ENCODE measurements around the gene MYL6B. TPM values are rescaled to one million over a fixed set of nuclear protein-coding genes. Genes with fewer than 3 reads are reported as not detected.

MYL6B gene
- total RNA-seq, 2 experiments from 2014 or later = 6.2 to 6.4 TPM

DNA sequence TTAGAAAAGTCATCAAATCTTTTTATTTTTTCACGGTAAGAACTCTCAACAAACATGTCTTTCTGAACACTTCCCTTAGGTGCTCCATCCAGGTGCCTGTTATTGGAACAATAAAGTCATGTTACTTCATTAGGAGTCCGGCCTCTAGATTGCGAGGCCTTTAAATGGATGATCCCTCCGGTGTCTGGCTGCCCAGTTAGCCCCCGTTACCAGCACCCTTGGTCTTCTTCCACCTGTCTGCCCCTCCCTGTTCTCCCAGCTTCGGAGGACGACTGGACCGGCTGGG is 48.6 kb upstream of the MYL6B start:
- Mint-ChIP-seq H3K27me3 (no peaks in the 10 kb centered on the region), H3K4me3 (peak overlapping the region; percentile 93), H3K27ac (peak overlapping the region; percentile 100), H3K36me3 (ENCODE audit: low read depth) (peaks cover 45% of the 10 kb centered on the region), H3K4me1 (ENCODE audit: low read depth) (peaks cover 67% of the 10 kb centered on the region), H3K9me3 (no peaks in the 10 kb centered on the region)
- Histone ChIP-seq H3K27ac (ENCODE audit: low read depth in 1 of 2, low read length in 2 of 2) (peak overlapping the region; percentile 63 to 95), H3K9me3 (ENCODE audit: control insufficient read depth in 1 of 2, insufficient read depth in 1 of 2, low read length in 2 of 2) (no peaks in the 10 kb centered on the region), H3K36me3 (ENCODE audit: insufficient read depth, low read length) (peaks cover 25% of the 10 kb centered on the region), H3K27me3 (ENCODE audit: control insufficient read depth in 1 of 2, insufficient read depth in 2 of 2, low read length in 2 of 2) (no peaks in the 10 kb centered on the region), H3K4me3 (ENCODE audit: low read length) (peak overlapping the region; percentile 90), H3K4me1 (ENCODE audit: insufficient read depth, low read length) (peaks cover 48% of the 10 kb centered on the region)
- CTCF ChIA-PET = interaction anchor here (0.8 to 4.9 kb wide), 13 partner anchors 12 to 365 kb away, joined by 3 to 32 read pairs (median 4); partner anchors contain the start of genes ERBB3, MYL6B, SMARCC2 and ZC3H10
- TF ChIP-seq, protein P1, sequence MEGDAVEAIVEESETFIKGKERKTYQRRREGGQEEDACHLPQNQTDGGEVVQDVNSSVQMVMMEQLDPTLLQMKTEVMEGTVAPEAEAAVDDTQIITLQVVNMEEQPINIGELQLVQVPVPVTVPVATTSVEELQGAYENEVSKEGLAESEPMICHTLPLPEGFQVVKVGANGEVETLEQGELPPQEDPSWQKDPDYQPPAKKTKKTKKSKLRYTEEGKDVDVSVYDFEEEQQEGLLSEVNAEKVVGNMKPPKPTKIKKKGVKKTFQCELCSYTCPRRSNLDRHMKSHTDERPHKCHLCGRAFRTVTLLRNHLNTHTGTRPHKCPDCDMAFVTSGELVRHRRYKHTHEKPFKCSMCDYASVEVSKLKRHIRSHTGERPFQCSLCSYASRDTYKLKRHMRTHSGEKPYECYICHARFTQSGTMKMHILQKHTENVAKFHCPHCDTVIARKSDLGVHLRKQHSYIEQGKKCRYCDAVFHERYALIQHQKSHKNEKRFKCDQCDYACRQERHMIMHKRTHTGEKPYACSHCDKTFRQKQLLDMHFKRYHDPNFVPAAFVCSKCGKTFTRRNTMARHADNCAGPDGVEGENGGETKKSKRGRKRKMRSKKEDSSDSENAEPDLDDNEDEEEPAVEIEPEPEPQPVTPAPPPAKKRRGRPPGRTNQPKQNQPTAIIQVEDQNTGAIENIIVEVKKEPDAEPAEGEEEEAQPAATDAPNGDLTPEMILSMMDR (IDR thresholded peaks at IDR 0.05) = no peak
- intact Hi-C loops (cut with DNase I, micrococcal nuclease) = loop anchor here (1.0 to 10.0 kb wide), 8 partner anchors 13 to 369 kb away; partner anchors contain the start of genes DNAJC14 (in 2 of the 2) and RPL41 (in 2 of the 2)
- DNase-seq (no peak), ATAC-seq (ENCODE audit: poor library complexity) (peak; percentile 4)
- POLR2A ChIA-PET = interaction anchor here (0.8 to 6.3 kb wide), 48 partner anchors 9 to 584 kb away, joined by 3 to 233 read pairs (median 5); partner anchors contain the start of genes ANKRD52, BAZ2A, CNPY2 and CS

DNA sequence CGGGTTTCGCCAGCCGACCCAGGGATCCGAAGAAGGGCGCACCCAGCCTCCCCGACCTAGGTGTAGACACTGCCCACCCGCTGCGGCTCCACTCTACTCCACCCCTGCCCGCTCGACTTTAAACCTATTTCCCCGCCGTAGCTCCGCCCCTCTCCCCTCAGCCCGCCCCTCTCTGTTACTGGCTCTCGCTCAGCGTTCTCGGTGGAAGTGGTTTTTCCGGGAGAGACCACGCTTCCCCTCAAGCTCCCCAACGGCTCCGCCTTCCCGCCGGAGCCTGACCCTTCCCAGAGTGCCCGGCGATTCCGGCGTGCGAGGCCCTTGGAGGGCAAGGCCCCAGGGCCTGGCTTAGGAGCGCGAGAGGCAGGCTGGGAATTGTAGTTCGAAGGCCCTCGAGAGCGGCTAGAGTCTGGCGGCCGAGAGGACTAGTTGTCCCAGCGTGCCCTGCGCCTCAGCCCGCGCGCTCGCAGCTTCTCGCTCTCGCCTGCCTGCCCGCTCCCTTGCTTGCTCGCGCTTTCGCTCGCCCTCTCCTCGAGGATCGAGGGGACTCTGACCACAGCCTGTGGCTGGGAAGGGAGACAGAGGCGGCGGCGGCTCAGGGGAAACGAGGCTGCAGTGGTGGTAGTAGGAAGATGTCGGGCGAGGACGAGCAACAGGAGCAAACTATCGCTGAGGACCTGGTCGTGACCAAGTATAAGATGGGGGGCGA is 48.1 kb upstream of the MYL6B start, which contains the start of gene PA2G4:
TSS of gene PA2G4 (plus strand) at position 451 of the 706 bp plus-strand sequence. CDS start at position 630, 179 bp downstream.
- peak within 1 kb of the TSS; percentile 100 for H3K27ac Mint-ChIP-seq
- peak within 1 kb of the TSS; percentile 93 for H3K4me3 Mint-ChIP-seq
- Histone ChIP-seq H3K27ac (ENCODE audit: low read depth in 1 of 2, low read length in 2 of 2) (peak within 1 kb of the TSS; percentile 63 to 95), H3K36me3 (ENCODE audit: insufficient read depth, low read length) (peaks cover 28% of the 10 kb centered on the region), H3K4me1 (ENCODE audit: insufficient read depth, low read length) (peaks cover 48% of the 10 kb centered on the region), H3K27me3 (ENCODE audit: control insufficient read depth in 1 of 2, insufficient read depth in 2 of 2, low read length in 2 of 2) (no peaks in the 10 kb centered on the region), H3K4me3 (ENCODE audit: low read length) (peak within 1 kb of the TSS; percentile 90), H3K9me3 (ENCODE audit: control insufficient read depth in 1 of 2, insufficient read depth in 1 of 2, low read length in 2 of 2) (no peaks in the 10 kb centered on the region)
- ChIA-PET POLR2A (interaction anchor here (0.7 to 6.3 kb wide), 48 partner anchors 9 to 584 kb away, joined by 3 to 233 read pairs (median 5); partner anchors contain the start of genes ANKRD52, BAZ2A, CNPY2 and CS), CTCF (interaction anchor here (0.8 to 4.9 kb wide), 11 partner anchors 11 to 365 kb away, joined by 3 to 32 read pairs (median 4); partner anchors contain the start of genes ERBB3, MYL6B, SMARCC2 and ZC3H10)
- intact Hi-C loops (cut with DNase I, micrococcal nuclease) = loop anchor here (1.0 to 10.0 kb wide), 6 partner anchors 12 to 369 kb away; partner anchors contain the start of genes DNAJC14 (in 2 of the 2) and RPL41 (in 2 of the 2)
- H3K27me3 Mint-ChIP-seq = no peaks in the 10 kb centered on the region
- no peaks in the 10 kb centered on the region for H3K9me3 Mint-ChIP-seq
- peaks cover 67% of the 10 kb centered on the region for H3K4me1 Mint-ChIP-seq (ENCODE audit: low read depth)
- ATAC-seq (ENCODE audit: poor library complexity) (peak; percentile 88), DNase-seq (peak; percentile 89 to 99 (median 96))
- TF ChIP-seq, protein P1 (IDR thresholded peaks at IDR 0.05) = no peak
- H3K36me3 Mint-ChIP-seq (ENCODE audit: low read depth) = peaks cover 50% of the 10 kb centered on the region

DNA sequence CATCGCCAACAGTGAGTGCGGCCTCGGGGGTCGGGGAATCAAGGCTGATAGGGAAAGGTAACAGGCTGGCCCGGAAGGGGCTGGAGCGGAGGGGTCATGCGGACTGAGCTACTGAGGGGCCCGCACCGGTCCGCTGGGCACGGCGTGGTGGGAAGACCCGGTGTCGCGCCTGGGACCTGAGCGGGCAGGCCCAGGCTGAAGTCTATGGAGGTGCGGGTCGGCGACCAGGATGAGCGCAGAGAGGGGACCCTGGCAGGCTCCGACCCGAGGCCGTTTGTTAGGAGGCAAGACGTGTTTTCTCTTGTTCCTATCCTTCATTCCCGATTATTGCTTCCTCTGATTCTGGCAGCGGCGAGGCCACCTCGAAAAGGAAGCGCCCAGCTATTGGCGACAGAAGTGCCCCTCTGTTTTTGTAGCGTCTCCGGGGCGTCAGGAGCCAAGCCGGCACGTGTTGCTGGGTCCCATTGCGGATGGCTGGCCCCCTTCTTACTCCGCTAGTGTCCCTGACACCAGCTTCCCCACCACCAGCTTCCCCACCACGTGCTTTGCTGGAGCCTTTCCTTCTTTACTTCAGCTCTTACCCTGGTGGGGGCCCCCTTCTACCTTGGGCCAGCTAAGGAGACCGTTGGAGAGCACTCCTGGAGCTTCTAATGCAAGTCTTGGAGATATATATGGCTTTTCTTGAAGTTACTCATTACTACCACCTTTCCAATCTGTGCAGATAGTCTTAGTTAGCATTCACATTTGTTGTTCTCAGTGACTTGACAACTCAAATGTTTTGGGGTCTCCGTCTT is 47.4 kb upstream of the MYL6B start:
- H3K27me3 Mint-ChIP-seq = no peaks in the 10 kb centered on the region
- ChIA-PET POLR2A (interaction anchor here (0.7 to 6.3 kb wide), 38 partner anchors 8 to 583 kb away, joined by 3 to 233 read pairs (median 6); partner anchors contain the start of genes ANKRD52, BAZ2A, CNPY2 and CS), CTCF (interaction anchor here (1.2 to 4.9 kb wide), 7 partner anchors 14 to 366 kb away, joined by 3 to 32 read pairs (median 6); partner anchors contain the start of genes ERBB3, SMARCC2 and ZC3H10)
- H3K36me3 Mint-ChIP-seq (ENCODE audit: low read depth) = peaks cover 57% of the 10 kb centered on the region
- peak overlapping the region; percentile 100 for H3K27ac Mint-ChIP-seq
- H3K9me3 ChIP-seq (ENCODE audit: control insufficient read depth in 1 of 2, insufficient read depth in 1 of 2, low read length in 2 of 2) = no peaks in the 10 kb centered on the region
- H3K9me3 Mint-ChIP-seq = no peaks in the 10 kb centered on the region
- peak overlapping the region; percentile 90 for H3K4me3 ChIP-seq (ENCODE audit: low read length)
- TF ChIP-seq, protein P1 (IDR thresholded peaks at IDR 0.05) = no peak
- DNase-seq (peak in 5 of 14 experiments; percentile 9 to 45 (median 15)), ATAC-seq (ENCODE audit: poor library complexity) (no peak)
- intact Hi-C loops (cut with DNase I, micrococcal nuclease) = loop anchor here (1.0 to 10.0 kb wide), 6 partner anchors 11 to 370 kb away; partner anchors contain the start of genes DNAJC14 (in 2 of the 2) and RPL41 (in 2 of the 2)
- peaks cover 63% of the 10 kb centered on the region for H3K4me1 Mint-ChIP-seq (ENCODE audit: low read depth)
- peaks cover 48% of the 10 kb centered on the region for H3K4me1 ChIP-seq (ENCODE audit: insufficient read depth, low read length)
- peak overlapping the region; percentile 63 to 95 for H3K27ac ChIP-seq (ENCODE audit: low read depth in 1 of 2, low read length in 2 of 2)
- H3K36me3 ChIP-seq (ENCODE audit: insufficient read depth, low read length) = peaks cover 35% of the 10 kb centered on the region
- no peaks in the 10 kb centered on the region for H3K27me3 ChIP-seq (ENCODE audit: control insufficient read depth in 1 of 2, insufficient read depth in 2 of 2, low read length in 2 of 2)
- peak overlapping the region; percentile 93 for H3K4me3 Mint-ChIP-seq
